Adipocyte (in vitro differentiated cells): ENCODE results near the gene NLN.

Experiments
- DNase-seq: peaks from one replicate; pipeline ENCODE4 v3.0.0-alpha.2; 2015; ENCODE audit warnings: low read depth
- H3K27me3 ChIP-seq: replicated peaks from 2 replicates; pipeline ENCODE4 v1.7.0; 2013; ENCODE audit warnings: mild to moderate bottlenecking, low read length, moderate library complexity; ENCODE audit not compliant: control insufficient read depth, insufficient read depth
- H3K36me3 ChIP-seq: 2 replicates; pipeline ENCODE4 v1.7.0; 2013; ENCODE audit warnings: low read length, mild to moderate bottlenecking, moderate library complexity; ENCODE audit not compliant: control insufficient read depth, insufficient read depth, severe bottlenecking
- H3K4me1 ChIP-seq: 2 replicates; pipeline ENCODE4 v1.7.0; 2013; ENCODE audit warnings: mild to moderate bottlenecking, low read length, moderate library complexity; ENCODE audit not compliant: control insufficient read depth, insufficient read depth
- H3K4me3 ChIP-seq: 2 replicates; pipeline ENCODE4 v1.7.0; 2013; ENCODE audit warnings: mild to moderate bottlenecking, low read length, moderate library complexity
- H3K9ac ChIP-seq: 2 replicates; pipeline ENCODE4 v1.7.0; 2013; ENCODE audit warnings: mild to moderate bottlenecking, low read length, moderate library complexity
- H3K9me3 ChIP-seq: 2 replicates; pipeline ENCODE4 v1.7.0; 2013; ENCODE audit warnings: mild to moderate bottlenecking, low read length, moderate library complexity; ENCODE audit not compliant: control insufficient read depth

NLN gene

DNA sequence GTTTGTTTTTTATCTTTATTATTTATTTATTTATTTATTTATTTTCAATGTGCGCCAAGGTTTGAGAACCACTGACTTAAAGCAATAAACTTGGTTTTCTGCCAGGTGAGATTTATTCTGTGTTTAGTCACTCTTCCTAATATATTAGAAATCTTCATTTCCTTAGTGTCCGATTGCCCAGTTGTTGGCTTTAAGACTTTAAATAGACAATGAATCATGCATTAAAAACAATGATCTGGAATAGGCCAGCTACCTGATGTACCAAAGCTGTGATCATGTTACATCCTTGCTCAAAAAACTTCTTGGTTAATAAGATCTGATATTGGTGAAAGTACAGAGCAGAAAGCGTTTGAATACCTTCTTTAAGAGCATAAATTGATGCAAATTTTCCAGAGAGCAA lies 152.2 kb downstream of the NLN start:
- peak; percentile 22 for DNase-seq
- Histone ChIP-seq H3K36me3 (no peaks in the 10 kb centered on the region), H3K27me3 (no peaks in the 10 kb centered on the region), H3K4me1 (no peaks in the 10 kb centered on the region), H3K9me3 (peaks cover 4% of the 10 kb centered on the region), H3K4me3 (no peak overlapping the region), H3K9ac (no peak overlapping the region)

DNA sequence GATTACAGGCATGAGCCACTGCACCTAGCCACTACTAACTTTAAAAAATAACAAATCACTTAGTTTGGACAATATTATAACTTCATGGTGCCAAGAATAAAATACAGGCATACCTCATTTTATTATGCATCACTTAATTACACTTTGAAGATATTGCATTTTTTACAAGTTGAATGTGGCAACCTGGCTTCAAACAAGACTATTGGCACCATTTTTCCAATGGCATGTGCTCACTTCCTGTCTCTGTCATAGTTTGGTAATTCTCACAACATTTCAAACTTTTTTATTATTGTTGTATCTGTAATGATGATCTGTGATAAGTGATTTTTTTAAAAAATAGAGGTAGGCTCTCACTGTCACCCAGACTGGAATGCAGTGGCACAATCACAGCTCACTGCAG lies 154.5 kb downstream of the NLN start:
- no peak overlapping the region for H3K4me3 ChIP-seq
- no peak overlapping the region for H3K9ac ChIP-seq
- H3K4me1 ChIP-seq, result peaks cover 4% of the 10 kb centered on the region
- DNase-seq, result no peak
- no peaks in the 10 kb centered on the region for H3K27me3 ChIP-seq
- peaks cover 4% of the 10 kb centered on the region for H3K9me3 ChIP-seq
- H3K36me3 ChIP-seq, result no peaks in the 10 kb centered on the region

DNA sequence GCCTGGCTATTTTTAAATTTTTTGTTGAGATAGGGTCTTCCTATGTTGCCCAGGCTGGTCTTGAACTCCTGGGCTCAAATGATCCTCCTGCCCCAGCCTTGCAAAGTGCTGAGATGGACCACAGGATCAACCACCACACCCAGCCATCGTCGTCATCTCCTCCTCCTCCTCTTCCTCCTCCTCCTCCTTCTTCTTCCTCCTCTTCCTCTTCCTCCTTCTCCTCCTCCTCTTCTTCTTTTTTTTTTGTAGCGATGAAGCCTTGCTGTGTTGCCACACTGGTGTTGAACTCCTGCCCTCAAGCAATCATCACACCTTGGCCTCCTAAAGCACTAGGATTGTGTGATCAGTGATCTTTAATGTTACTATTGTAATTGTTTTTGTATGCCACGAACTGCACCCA lies 155.0 kb downstream of the NLN start:
- H3K36me3 ChIP-seq, result no peaks in the 10 kb centered on the region
- DNase-seq, result no peak
- peaks cover 4% of the 10 kb centered on the region for H3K4me1 ChIP-seq
- H3K27me3 ChIP-seq, result no peaks in the 10 kb centered on the region
- no peak overlapping the region for H3K4me3 ChIP-seq
- H3K9me3 ChIP-seq, result peaks cover 4% of the 10 kb centered on the region
- H3K9ac ChIP-seq, result no peak overlapping the region
